ENCODE results near the gene NCKAP1.

The NCKAP1 gene

GRCh38 chr2:182863642-182864041 lies 174.6 kb downstream of the NCKAP1 start:
- no peak overlapping the region for H3K4me3 ChIP-seq (ENCODE audit: low read depth, low read length)
- no peak for TF ChIP-seq CTCF (IDR thresholded peaks at IDR 0.05; ENCODE audit: control insufficient read depth, extremely low read depth, insufficient read depth)
- DNase-seq (ENCODE audit: low read depth) = no peak

- TF ChIP-seq CTCF (IDR thresholded peaks at IDR 0.05; ENCODE audit: control insufficient read depth, extremely low read depth, insufficient read depth) = no peak
- no peak overlapping the region for H3K4me3 ChIP-seq (ENCODE audit: low read depth, low read length)
- no peak for DNase-seq (ENCODE audit: low read depth)
These were observed 176.2 kb downstream of the NCKAP1 start for GRCh38 chr2:182862091-182862490.

GRCh38 chr2:182860858-182861257 lies 177.4 kb downstream of the NCKAP1 start:
- TF ChIP-seq CTCF (IDR thresholded peaks at IDR 0.05; ENCODE audit: control insufficient read depth, extremely low read depth, insufficient read depth) = no peak
- no peak for DNase-seq (ENCODE audit: low read depth)
- H3K4me3 ChIP-seq (ENCODE audit: low read depth, low read length) = no peak overlapping the region
